IMR-90 (cell line): ENCODE results near the gene KCTD5. TPM values are rescaled to one million over a fixed set of nuclear protein-coding genes. Genes with fewer than 3 reads are reported as not detected.
"Not testable (repeated sequence)": the region's sequence is repeated elsewhere in the genome, so short reads cannot be mapped to it uniquely, and the experiment has no call there.

Experiments used
- ATAC-seq: fragments of 200-7000 bp; cut with Tn5 transposase; 2 replicates; pipeline ENCODE4 v1.9.1; 2020; ENCODE audit warnings: low read depth, mild to moderate bottlenecking, moderate library complexity
- BruUV-seq: library from RNA; stranded (reverse); fragments of 400-500 nt; replicated peaks from 2 replicates; lab custom pipeline; 2021; lab: Mats Ljungman, UMichigan
- CTCF ChIA-PET: fragments of 300-600 bp; formaldehyde crosslinking; extraction: SDS; loops from one replicate; lab custom pipeline; 2021; ENCODE audit warnings: antibody characterized with exemption; lab: Yijun Ruan, JAX
- POLR2A ChIA-PET: fragments of 300-600 bp; sonication (Branson Sonifier 250); formaldehyde crosslinking; loops from one replicate; lab custom pipeline; 2022; ENCODE audit warnings: antibody characterized with exemption; ENCODE audit not compliant: unreplicated experiment; lab: Charles Lee
- DNase-seq: peaks from one replicate; pipeline ENCODE4 v3.0.0; 2013
- H2AFZ ChIP-seq: replicated peaks from 2 replicates; pipeline ENCODE3; 2013; ENCODE audit warnings: low read length, mild to moderate bottlenecking; ENCODE audit not compliant: poor library complexity
- H2AK5ac ChIP-seq: 2 replicates; pipeline ENCODE4 v1.6.1; 2013; ENCODE audit warnings: low read depth, low read length, inconsistent platforms
- H2AK9ac ChIP-seq: replicated peaks from 2 replicates; pipeline ENCODE3; 2013; ENCODE audit warnings: mild to moderate bottlenecking, low read depth, low read length, moderate library complexity; ENCODE audit not compliant: poor library complexity
- H2BK120ac ChIP-seq: 2 replicates; pipeline ENCODE4 v1.6.1; 2013; ENCODE audit warnings: low read depth, low read length, inconsistent platforms
- H2BK15ac ChIP-seq: 3 replicates; pipeline ENCODE4 v1.6.1; 2013; ENCODE audit warnings: low read depth, low read length, inconsistent platforms
- H2BK20ac ChIP-seq: 2 replicates; pipeline ENCODE4 v1.6.1; 2013; ENCODE audit warnings: low read depth, mild to moderate bottlenecking, inconsistent platforms, low read length, moderate library complexity
- H2BK5ac ChIP-seq: 2 replicates; pipeline ENCODE4 v1.6.1; 2013; ENCODE audit warnings: mild to moderate bottlenecking, low read depth, low read length, inconsistent platforms; ENCODE audit not compliant: poor library complexity, severe bottlenecking
- H3K14ac ChIP-seq: replicated peaks from 2 replicates; pipeline ENCODE4 v1.6.1; 2013; ENCODE audit warnings: low read depth, low read length, inconsistent platforms
- H3K18ac ChIP-seq: 2 replicates; pipeline ENCODE4 v1.6.1; 2013; ENCODE audit warnings: low read depth, low read length, control low read depth
- H3K23ac ChIP-seq: 2 replicates; pipeline ENCODE4 v1.6.1; 2013; ENCODE audit warnings: low read depth, low read length, inconsistent platforms
- H3K27ac ChIP-seq: 2 replicates; pipeline ENCODE4 v1.5.1; 2013; ENCODE audit warnings: mild to moderate bottlenecking, control low read depth, low read length; ENCODE audit not compliant: insufficient read depth
- H3K27me3 ChIP-seq: 2 replicates; pipeline ENCODE4 v1.6.1; 2013; ENCODE audit warnings: low read length; ENCODE audit not compliant: control insufficient read depth, insufficient read depth
- H3K36me3 ChIP-seq: 2 replicates; pipeline ENCODE4 v1.6.1; 2013; ENCODE audit warnings: low read length, mixed read lengths; ENCODE audit not compliant: control insufficient read depth, insufficient read depth
- H3K4ac ChIP-seq: 2 replicates; pipeline ENCODE4 v1.6.1; 2013; ENCODE audit warnings: low read depth, low read length, inconsistent platforms
- H3K4me1 ChIP-seq: 2 replicates; pipeline ENCODE4 v1.6.1; 2013; ENCODE audit warnings: low read length, mixed read lengths; ENCODE audit not compliant: control insufficient read depth, insufficient read depth
- H3K4me2 ChIP-seq: 2 replicates; pipeline ENCODE4 v1.6.1; 2013; ENCODE audit warnings: low read depth, mild to moderate bottlenecking, control low read depth, low read length, moderate library complexity
- H3K4me3 ChIP-seq: 2 replicates; pipeline ENCODE4 v1.5.1; 2013; ENCODE audit warnings: low read depth, mild to moderate bottlenecking, control low read depth, low read length, moderate library complexity; ENCODE audit not compliant: insufficient read depth
- H3K56ac ChIP-seq: 2 replicates; pipeline ENCODE4 v1.6.1; 2013; ENCODE audit warnings: low read length, inconsistent platforms; ENCODE audit not compliant: insufficient read depth; ENCODE audit errors: extremely low read depth
- H3K79me1 ChIP-seq, 2 experiments: 2 replicates each; pipeline ENCODE4 v1.6.1; 2013; ENCODE audit warnings: low read length in 2 of 2, inconsistent platforms in 1 of 2, low read depth in 1 of 2
- H3K9ac ChIP-seq: 2 replicates; pipeline ENCODE4 v1.6.1; 2013; ENCODE audit warnings: low read depth, low read length, control low read depth
- H3K9me1 ChIP-seq: 2 replicates; pipeline ENCODE4 v1.6.1; 2013; ENCODE audit warnings: low read length, inconsistent platforms; ENCODE audit not compliant: insufficient read depth
- H3K9me3 ChIP-seq: 2 replicates; pipeline ENCODE4 v1.6.1; 2013; ENCODE audit warnings: low read length; ENCODE audit not compliant: control insufficient read depth, insufficient read depth
- H4K20me1 ChIP-seq: 2 replicates; pipeline ENCODE4 v1.6.1; 2013; ENCODE audit warnings: low read length, inconsistent platforms; ENCODE audit not compliant: insufficient read depth
- H4K5ac ChIP-seq: 2 replicates; pipeline ENCODE4 v1.6.1; 2013; ENCODE audit warnings: mild to moderate bottlenecking, low read depth, low read length, control low read depth
- H4K8ac ChIP-seq, 2 experiments: 2 replicates each; pipeline ENCODE4 v1.6.1; 2013; ENCODE audit warnings: low read depth in 2 of 2, low read length in 2 of 2, control low read depth in 1 of 2, inconsistent platforms in 1 of 2
- H4K91ac ChIP-seq: 2 replicates; pipeline ENCODE4 v1.6.1; 2013; ENCODE audit warnings: low read depth, low read length, inconsistent platforms; ENCODE audit not compliant: insufficient read depth
- WGBS, 2 experiments: methylation state at CpG; one replicate each; pipeline versions ENCODE4 v1.1.5 to v1.1.7; 2013; ENCODE audit warnings: missing lambda C conversion rate in 2 of 2; ENCODE audit not compliant: insufficient read length in 1 of 2; ENCODE audit errors: extremely low coverage in 2 of 2; 5-methylcytosine and 5-hydroxymethylcytosine counted together
- dilution Hi-C: fragments of 300-500 bp; cut with HindIII; formaldehyde crosslinking; loops from one replicate; pipeline ENCODE4 v1.14.3; 2018; ENCODE audit warnings: low sequenced_read_pairs; ENCODE audit not compliant: unreplicated experiment
- in situ Hi-C: fragments of 300-500 bp; cut with MboI; formaldehyde crosslinking; loops from 3 replicates; pipeline ENCODE4 v1.14.3; 2019; ENCODE audit warnings: low sequenced_read_pairs, inconsistent platforms, mixed read lengths
- intact Hi-C: fragments of 100-400 bp; cut with micrococcal nuclease; formaldehyde crosslinking; loops from 2 replicates; pipeline ENCODE4 v1.10.0; 2022
- polyA plus RNA-seq, 3 experiments: library from polyadenylated mRNA; depleted of rRNA; stranded (reverse); fragments of >200 nt; gene quantifications; 2 replicates each; pipeline ENCODE4 v1.2.3, GENCODE V29; 2012; ENCODE audit warnings: low replicate concordance in 1 of 3
- total RNA-seq: library from RNA; depleted of rRNA; stranded (reverse); fragments of >200 nt; gene quantifications from 2 replicates; pipeline ENCODE4 v1.2.3, GENCODE V29; 2012

The KCTD5 gene
- total and polyA plus RNA-seq, 2 of the 4 experiments (the other 2 are of a cell fraction), result 17.2 to 56.2 TPM

GRCh38 chr16:2657803-2658202, 24.5 kb upstream of the KCTD5 start:
- no CpG with 5 or more reads among the region's 17 CpGs for WGBS, 2 experiments
- H2AK9ac ChIP-seq, H3K18ac ChIP-seq, intact Hi-C loops, H4K8ac ChIP-seq, H2AK5ac ChIP-seq, H4K91ac ChIP-seq, DNase-seq, CTCF ChIA-PET, H3K79me1 ChIP-seq, H3K4ac ChIP-seq, H2BK5ac ChIP-seq, H3K4me2 ChIP-seq, H3K9ac ChIP-seq, H3K27me3 ChIP-seq, H3K9me1 ChIP-seq, H2BK20ac ChIP-seq, H2AFZ ChIP-seq, H2BK120ac ChIP-seq, H3K4me1 ChIP-seq, H3K27ac ChIP-seq, BruUV-seq, H2BK15ac ChIP-seq, H3K9me3 ChIP-seq, H3K36me3 ChIP-seq, H3K23ac ChIP-seq, dilution Hi-C loops, H4K5ac ChIP-seq, in situ Hi-C loops, H3K56ac ChIP-seq, POLR2A ChIA-PET, H3K4me3 ChIP-seq, H3K14ac ChIP-seq, H4K20me1 ChIP-seq: not testable (repeated sequence)
- ATAC-seq, result 0 out of 2 replicates have a peak, but pooled peaks have one; percentile 12

- in situ Hi-C loops, H2BK20ac ChIP-seq, H4K20me1 ChIP-seq, dilution Hi-C loops, H3K4me2 ChIP-seq, H3K9me1 ChIP-seq, CTCF ChIA-PET, H3K4me3 ChIP-seq, H2AK5ac ChIP-seq, H3K23ac ChIP-seq, H4K5ac ChIP-seq, H3K14ac ChIP-seq, H4K8ac ChIP-seq, POLR2A ChIA-PET, H3K9me3 ChIP-seq, H4K91ac ChIP-seq, intact Hi-C loops, H2BK15ac ChIP-seq, H3K79me1 ChIP-seq, H3K27me3 ChIP-seq, H2AFZ ChIP-seq, H3K9ac ChIP-seq, H3K4ac ChIP-seq, H2BK5ac ChIP-seq, H3K56ac ChIP-seq, H2AK9ac ChIP-seq, H2BK120ac ChIP-seq, DNase-seq, BruUV-seq, H3K27ac ChIP-seq, H3K4me1 ChIP-seq, H3K18ac ChIP-seq, H3K36me3 ChIP-seq: not testable (repeated sequence)
- WGBS, 2 experiments, result no CpG with 5 or more reads among the region's 8 CpGs
- ATAC-seq, result peak; percentile 22; the same call in 1 of the 2 replicates
Observed at GRCh38 chr16:2659560-2659959, 22.8 kb upstream of the KCTD5 start.
